OCI-LY7 (cell line): ENCODE data around the gene CCDC93. TPM values are rescaled to one million over a fixed set of nuclear protein-coding genes. Genes with fewer than 3 reads are reported as not detected.

Source experiments
- BruUV-seq: library from RNA; stranded (reverse); fragments of 400-500 nt; replicated peaks from 2 replicates; lab custom pipeline; 2021; lab: Mats Ljungman, UMichigan
- CTCF ChIA-PET: fragments of 300-600 bp; sonication (Branson Sonifier 250); formaldehyde crosslinking; loops from one replicate; lab custom pipeline; 2022; ENCODE audit warnings: antibody characterized with exemption; ENCODE audit not compliant: unreplicated experiment; lab: Charles Lee
- POLR2A ChIA-PET: fragments of 300-600 bp; sonication (Branson Sonifier 250); formaldehyde crosslinking; loops from one replicate; lab custom pipeline; 2022; ENCODE audit warnings: antibody characterized with exemption; lab: Charles Lee
- DNase-seq: peaks from one replicate; pipeline ENCODE4 v3.0.0-alpha.2; 2015; ENCODE audit warnings: low spot score
- H2AFZ ChIP-seq: fragments of 200-600 bp; sonication (generic), shearing (Covaris generic); 2 replicates; pipeline ENCODE4 v1.6.1; 2014; ENCODE audit warnings: mild to moderate bottlenecking, antibody characterized with exemption, low read length, moderate library complexity
- H3K27ac ChIP-seq: fragments of 200-600 bp; sonication (generic); 2 replicates; pipeline ENCODE4 v1.5.1; 2014; ENCODE audit warnings: mixed run types, low read depth, mild to moderate bottlenecking, moderate library complexity, low read length, inconsistent platforms; ENCODE audit not compliant: poor library complexity, severe bottlenecking
- H3K36me3 ChIP-seq: fragments of 200-600 bp; sonication (generic); 2 replicates; pipeline ENCODE4 v1.6.1; 2014; ENCODE audit warnings: mild to moderate bottlenecking, antibody characterized with exemption, low read length, moderate library complexity, mixed read lengths; ENCODE audit not compliant: insufficient read depth
- H3K4me1 ChIP-seq: fragments of 200-600 bp; sonication (generic); 2 replicates; pipeline ENCODE4 v1.5.1; 2014; ENCODE audit warnings: mild to moderate bottlenecking, low read length; ENCODE audit not compliant: insufficient read depth, poor library complexity, severe bottlenecking
- H3K4me2 ChIP-seq: fragments of 200-600 bp; sonication (generic); 2 replicates; pipeline ENCODE4 v1.6.1; 2014; ENCODE audit warnings: mild to moderate bottlenecking, low read length
- H3K4me3 ChIP-seq: fragments of 200-600 bp; sonication (generic); 2 replicates; pipeline ENCODE4 v1.5.1; 2014; ENCODE audit warnings: mild to moderate bottlenecking, low read depth, low read length; ENCODE audit not compliant: poor library complexity, severe bottlenecking
- H3K79me2 ChIP-seq: fragments of 200-600 bp; sonication (generic); 2 replicates; pipeline ENCODE4 v1.6.1; 2016; ENCODE audit warnings: low read depth, mild to moderate bottlenecking, low read length, moderate library complexity, mixed read lengths; ENCODE audit not compliant: insufficient read depth
- H3K9me2 ChIP-seq: fragments of 200-600 bp; sonication (generic); 2 replicates; pipeline ENCODE4 v1.6.1; 2016; ENCODE audit warnings: mild to moderate bottlenecking, low read length, mixed read lengths; ENCODE audit not compliant: insufficient read depth
- H3K9me3 ChIP-seq: fragments of 200-600 bp; sonication (generic); 2 replicates; pipeline ENCODE4 v1.6.1; 2014; ENCODE audit warnings: mild to moderate bottlenecking, mixed run types, low read length, mixed read lengths
- H4K20me1 ChIP-seq: fragments of 200-600 bp; sonication (generic); 2 replicates; pipeline ENCODE4 v1.6.1; 2014; ENCODE audit warnings: mild to moderate bottlenecking, antibody characterized with exemption, low read length, moderate library complexity, mixed read lengths; ENCODE audit not compliant: insufficient read depth
- CTCF ChIP-seq: fragments of 200-600 bp; sonication (generic); conservative IDR thresholded peaks from 2 replicates; pipeline ENCODE4 v1.5.1; 2014; ENCODE audit warnings: mild to moderate bottlenecking, antibody characterized with exemption, low read length, moderate library complexity, mixed read lengths
- EZH2phosphoT487 ChIP-seq: fragments of 200-600 bp; sonication (generic); IDR thresholded peaks from 2 replicates; pipeline ENCODE4 v1.6.1; 2018; ENCODE audit warnings: low read depth, borderline replicate concordance, mild to moderate bottlenecking, mixed run types, antibody characterized with exemption, low read length, moderate library complexity, mixed read lengths
- intact Hi-C: fragments of 100-400 bp; cut with micrococcal nuclease; formaldehyde crosslinking; loops from one replicate; pipeline ENCODE4 v1.10.0; 2022; ENCODE audit not compliant: unreplicated experiment
- total RNA-seq, 2 experiments: library from RNA; depleted of rRNA in 1 of 2; stranded (reverse); fragments of >200 nt in 1 of 2; shearing (Covaris generic) in 1 of 2; gene quantifications; 2 replicates each; pipeline ENCODE4 v1.2.3, GENCODE V29; 2014 to 2022

Gene CCDC93
- total RNA-seq, 2 experiments from 2014 or later, result 25.6 to 53.8 TPM

- no peaks in the 10 kb centered on the region for H3K4me1 ChIP-seq
- intact Hi-C loops, result no loop called here
- no peak for TF ChIP-seq EZH2phosphoT487
- no peak for TF ChIP-seq CTCF
- H2AFZ ChIP-seq, result no peak overlapping the region
- H3K4me2 ChIP-seq, result no peak overlapping the region
- DNase-seq, result no peak
- H3K9me3 ChIP-seq, result no peaks in the 10 kb centered on the region
- H3K9me2 ChIP-seq, result no peaks in the 10 kb centered on the region
- ChIA-PET POLR2A (no interaction called here), CTCF (no interaction called here)
- no peak overlapping the region for H3K27ac ChIP-seq
- BruUV-seq, result no TSS peak
- H3K79me2 ChIP-seq, result no peaks in the 10 kb centered on the region
- no peak overlapping the region for H3K4me3 ChIP-seq
- H4K20me1 ChIP-seq, result no peaks in the 10 kb centered on the region
- peaks cover 91% of the 10 kb centered on the region for H3K36me3 ChIP-seq
Measured at GRCh38 chr2:117940436-117940835, 73.4 kb downstream of the CCDC93 start.

- H3K36me3 ChIP-seq, result peaks cover 91% of the 10 kb centered on the region
- no peak overlapping the region for H3K27ac ChIP-seq
- no peak overlapping the region for H3K4me2 ChIP-seq
- H3K4me3 ChIP-seq, result no peak overlapping the region
- H3K4me1 ChIP-seq, result no peaks in the 10 kb centered on the region
- no peak overlapping the region for H2AFZ ChIP-seq
- H3K9me2 ChIP-seq, result no peaks in the 10 kb centered on the region
- H4K20me1 ChIP-seq, result no peaks in the 10 kb centered on the region
- intact Hi-C loops, result loop anchor here (5.0 kb wide), 1 partner anchor 54 kb away; no protein-coding TSS in a partner anchor
- no peak for TF ChIP-seq EZH2phosphoT487
- no peak for TF ChIP-seq CTCF
- no peak for DNase-seq
- H3K9me3 ChIP-seq, result no peaks in the 10 kb centered on the region
- H3K79me2 ChIP-seq, result no peaks in the 10 kb centered on the region
- CTCF ChIA-PET, result no interaction called here
- no TSS peak for BruUV-seq
- POLR2A ChIA-PET, result interaction anchor here (0.5 to 1.2 kb wide), 2 partner anchors 9 to 63 kb away, joined by 3 read pairs; no protein-coding TSS in a partner anchor
Measured at GRCh38 chr2:117938611-117939010, 75.3 kb downstream of the CCDC93 start.

- no peak overlapping the region for H3K4me2 ChIP-seq
- intact Hi-C loops, result loop anchor here (5.0 kb wide), 1 partner anchor 55 kb away; no protein-coding TSS in a partner anchor
- no peaks in the 10 kb centered on the region for H3K9me2 ChIP-seq
- no peak overlapping the region for H3K27ac ChIP-seq
- H3K4me1 ChIP-seq, result no peaks in the 10 kb centered on the region
- no peaks in the 10 kb centered on the region for H3K79me2 ChIP-seq
- DNase-seq, result no peak
- POLR2A ChIA-PET, result interaction anchor here (0.6 kb wide), 1 partner anchor 19 kb away, joined by 4 read pairs; no protein-coding TSS in a partner anchor
- CTCF ChIA-PET, result no interaction called here
- no peak overlapping the region for H3K4me3 ChIP-seq
- no peak for TF ChIP-seq EZH2phosphoT487
- no peak for TF ChIP-seq CTCF
- H3K36me3 ChIP-seq, result peaks cover 92% of the 10 kb centered on the region
- no TSS peak for BruUV-seq
- H2AFZ ChIP-seq, result no peak overlapping the region
- no peaks in the 10 kb centered on the region for H3K9me3 ChIP-seq
- no peaks in the 10 kb centered on the region for H4K20me1 ChIP-seq
Measured at GRCh38 chr2:117936871-117937428, 76.9 kb downstream of the CCDC93 start.
